ENCODE measurements around the gene BICRA. TPM values are rescaled to one million over a fixed set of nuclear protein-coding genes. Genes with fewer than 3 reads are reported as not detected.
"Not testable (repeated sequence)": the region's sequence is repeated elsewhere in the genome, so short reads cannot be mapped to it uniquely, and the experiment has no call there.

The BICRA gene
- total RNA-seq, 1 experiment from 2014 or later, result 13.1 TPM

DNA sequence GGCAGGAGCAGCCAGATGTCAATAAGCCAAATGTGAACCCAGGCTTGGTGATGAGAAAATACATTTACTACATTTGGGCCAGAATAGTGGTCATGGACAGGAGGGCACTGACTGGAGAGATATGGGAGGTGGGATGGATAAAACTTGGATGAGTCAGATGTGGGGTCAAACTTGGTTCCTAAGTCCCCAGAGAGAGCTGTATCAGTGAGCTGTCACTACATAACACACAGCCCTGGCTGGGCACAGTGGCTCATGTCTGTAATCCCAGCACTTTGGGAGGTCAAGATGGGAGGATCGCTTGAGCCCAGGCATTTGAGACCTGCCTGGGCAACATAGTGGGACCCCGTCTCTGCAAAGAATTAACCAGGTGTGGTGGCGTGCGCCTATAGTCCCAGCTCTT lies 52.7 kb downstream of the BICRA start:
- intact Hi-C loops (cut with micrococcal nuclease), result loop anchor here (10.0 kb wide), 1 partner anchor 147 kb away; the partner anchor contains the start of gene NAPA
- ChIA-PET POLR2A (interaction anchor here (0.6 to 7.3 kb wide), 7 partner anchors 12 to 501 kb away, joined by 3 to 118 read pairs (median 5); no protein-coding TSS in a partner anchor), CTCF (interaction anchor here (1.1 kb wide), 1 partner anchor 146 kb away, joined by 3 read pairs; the partner anchor contains the start of gene NAPA)
- Mint-ChIP-seq H3K4me3 (ENCODE audit: unreplicated experiment) (peak overlapping the region; percentile 52), H3K9me3 (ENCODE audit: unreplicated experiment) (no peaks in the 10 kb centered on the region), H3K27ac (ENCODE audit: low read depth, unreplicated experiment) (peak overlapping the region; percentile 81), H3K36me3 (ENCODE audit: insufficient read depth, unreplicated experiment) (no peaks in the 10 kb centered on the region), H3K27me3 (ENCODE audit: insufficient read depth, unreplicated experiment) (no peaks in the 10 kb centered on the region), H3K4me1 (ENCODE audit: insufficient read depth, unreplicated experiment) (peaks cover 43% of the 10 kb centered on the region)
- TF ChIP-seq, protein P1, sequence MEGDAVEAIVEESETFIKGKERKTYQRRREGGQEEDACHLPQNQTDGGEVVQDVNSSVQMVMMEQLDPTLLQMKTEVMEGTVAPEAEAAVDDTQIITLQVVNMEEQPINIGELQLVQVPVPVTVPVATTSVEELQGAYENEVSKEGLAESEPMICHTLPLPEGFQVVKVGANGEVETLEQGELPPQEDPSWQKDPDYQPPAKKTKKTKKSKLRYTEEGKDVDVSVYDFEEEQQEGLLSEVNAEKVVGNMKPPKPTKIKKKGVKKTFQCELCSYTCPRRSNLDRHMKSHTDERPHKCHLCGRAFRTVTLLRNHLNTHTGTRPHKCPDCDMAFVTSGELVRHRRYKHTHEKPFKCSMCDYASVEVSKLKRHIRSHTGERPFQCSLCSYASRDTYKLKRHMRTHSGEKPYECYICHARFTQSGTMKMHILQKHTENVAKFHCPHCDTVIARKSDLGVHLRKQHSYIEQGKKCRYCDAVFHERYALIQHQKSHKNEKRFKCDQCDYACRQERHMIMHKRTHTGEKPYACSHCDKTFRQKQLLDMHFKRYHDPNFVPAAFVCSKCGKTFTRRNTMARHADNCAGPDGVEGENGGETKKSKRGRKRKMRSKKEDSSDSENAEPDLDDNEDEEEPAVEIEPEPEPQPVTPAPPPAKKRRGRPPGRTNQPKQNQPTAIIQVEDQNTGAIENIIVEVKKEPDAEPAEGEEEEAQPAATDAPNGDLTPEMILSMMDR (IDR thresholded peaks at IDR 0.05; ENCODE audit: unreplicated experiment), result no peak
- BruUV-seq (replicated peaks), result no TSS peak
- DNase-seq (ENCODE audit: unreplicated experiment), result no peak

DNA sequence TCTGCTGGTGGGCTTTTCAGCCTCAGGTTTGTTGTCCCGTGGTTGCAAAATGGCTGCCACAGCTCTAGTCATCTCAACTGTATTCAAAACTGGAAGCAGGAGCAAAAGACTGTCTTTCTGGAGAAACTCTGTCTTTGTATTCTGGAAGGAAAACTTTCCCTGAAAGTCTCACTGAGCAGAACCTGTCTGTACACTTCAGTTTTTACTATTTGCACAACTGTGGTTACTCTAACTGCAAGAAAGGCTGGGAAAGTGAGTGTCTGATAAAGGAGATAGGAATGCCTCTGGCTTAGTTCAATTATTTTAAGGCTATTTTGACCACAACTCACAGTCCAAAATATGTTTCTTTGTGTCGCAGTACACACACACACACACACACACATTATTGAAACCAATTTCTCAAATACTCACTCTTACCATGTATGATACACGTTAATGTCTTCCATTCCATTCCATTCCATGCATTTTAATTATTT lies 54.5 kb downstream of the BICRA start:
- intact Hi-C loops (cut with micrococcal nuclease), result loop anchor here (1.0 to 10.0 kb wide), 2 partner anchors 53 to 149 kb away; partner anchors contain the start of gene NAPA
- TF ChIP-seq, protein P1 (IDR thresholded peaks at IDR 0.05; ENCODE audit: unreplicated experiment), result no peak
- DNase-seq (ENCODE audit: unreplicated experiment), result peak; percentile 81
- H3K27me3 Mint-ChIP-seq (ENCODE audit: insufficient read depth, unreplicated experiment), result no peaks in the 10 kb centered on the region
- H3K4me3 Mint-ChIP-seq (ENCODE audit: unreplicated experiment), result peak overlapping the region; percentile 52
- CTCF ChIA-PET, result interaction anchor here (0.6 to 1.5 kb wide), 4 partner anchors 44 to 53 kb away, joined by 3 to 7 read pairs (median 5); no protein-coding TSS in a partner anchor
- POLR2A ChIA-PET, result interaction anchor here (0.7 to 7.3 kb wide), 23 partner anchors 9 to 180 kb away, joined by 3 to 118 read pairs (median 5); partner anchors contain the start of genes BICRA, KPTN, NAPA and NOP53
- TSS peak; percentile 34 for BruUV-seq (replicated peaks)
- H3K9me3 Mint-ChIP-seq (ENCODE audit: unreplicated experiment), result no peaks in the 10 kb centered on the region
- no peaks in the 10 kb centered on the region for H3K36me3 Mint-ChIP-seq (ENCODE audit: insufficient read depth, unreplicated experiment)
- H3K27ac Mint-ChIP-seq (ENCODE audit: low read depth, unreplicated experiment), result peak overlapping the region; percentile 81
- peaks cover 49% of the 10 kb centered on the region for H3K4me1 Mint-ChIP-seq (ENCODE audit: insufficient read depth, unreplicated experiment)

DNA sequence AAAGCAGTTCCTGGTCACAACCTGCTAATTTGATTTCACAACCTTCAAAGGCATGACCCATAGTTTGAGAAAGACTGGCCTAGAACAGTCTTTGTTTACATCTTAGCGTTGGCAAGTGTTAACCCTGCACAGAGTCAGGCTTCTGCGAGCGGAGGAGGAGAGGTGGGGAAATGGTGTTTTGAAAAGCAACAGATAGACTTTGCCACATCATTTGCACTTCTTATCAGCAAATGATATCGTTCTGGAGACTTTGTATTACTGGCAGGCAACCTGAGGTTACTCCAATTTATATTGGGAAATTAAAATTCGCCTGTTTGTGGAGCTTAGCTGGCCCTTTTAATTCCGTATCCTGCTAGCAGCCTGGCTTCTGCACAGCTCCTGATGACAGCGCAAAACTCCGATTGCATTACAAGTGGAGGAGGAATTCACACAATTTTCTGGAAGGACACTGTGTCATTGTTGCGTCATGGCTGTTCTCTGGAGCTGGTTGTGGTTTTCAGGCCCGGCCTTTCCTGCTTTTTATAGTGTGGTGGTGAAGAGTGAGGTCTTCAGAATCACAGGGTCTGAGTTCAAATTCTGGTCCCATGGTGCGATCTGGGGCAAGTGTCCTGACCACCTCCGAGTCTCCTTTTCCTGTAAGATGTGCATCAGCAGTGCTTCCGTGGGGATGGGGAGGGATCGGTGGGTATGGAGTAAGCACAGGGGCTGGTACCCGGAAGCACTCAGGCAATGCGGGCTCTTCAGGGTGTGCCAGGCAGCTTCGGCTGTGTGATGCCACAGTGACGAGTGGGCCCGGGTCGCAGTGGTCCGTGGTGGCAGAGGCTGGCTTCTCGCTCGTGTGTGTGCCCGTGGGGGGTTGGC lies 55.2 kb downstream of the BICRA start:
- ChIA-PET CTCF (interaction anchor here (0.5 to 1.5 kb wide), 5 partner anchors 34 to 201 kb away, joined by 4 to 6 read pairs (median 4); no protein-coding TSS in a partner anchor), POLR2A (interaction anchor here (0.7 to 7.3 kb wide), 17 partner anchors 10 to 1537 kb away, joined by 3 to 118 read pairs (median 7); partner anchors contain the start of genes BICRA, KPTN, NAPA and NOP53)
- peak overlapping the region; percentile 81 for H3K27ac Mint-ChIP-seq (ENCODE audit: low read depth, unreplicated experiment)
- no peaks in the 10 kb centered on the region for H3K9me3 Mint-ChIP-seq (ENCODE audit: unreplicated experiment)
- BruUV-seq (replicated peaks), result no TSS peak
- no peaks in the 10 kb centered on the region for H3K36me3 Mint-ChIP-seq (ENCODE audit: insufficient read depth, unreplicated experiment)
- H3K4me1 Mint-ChIP-seq (ENCODE audit: insufficient read depth, unreplicated experiment), result peaks cover 49% of the 10 kb centered on the region
- peak overlapping the region; percentile 52 for H3K4me3 Mint-ChIP-seq (ENCODE audit: unreplicated experiment)
- H3K27me3 Mint-ChIP-seq (ENCODE audit: insufficient read depth, unreplicated experiment), result no peaks in the 10 kb centered on the region
- intact Hi-C loops (cut with micrococcal nuclease), result loop anchor here (1.0 to 10.0 kb wide), 3 partner anchors 54 to 149 kb away; partner anchors contain the start of gene NAPA
- DNase-seq (ENCODE audit: unreplicated experiment), result peak; percentile 99
- TF ChIP-seq, protein P1 (IDR thresholded peaks at IDR 0.05; ENCODE audit: unreplicated experiment), result no peak

DNA sequence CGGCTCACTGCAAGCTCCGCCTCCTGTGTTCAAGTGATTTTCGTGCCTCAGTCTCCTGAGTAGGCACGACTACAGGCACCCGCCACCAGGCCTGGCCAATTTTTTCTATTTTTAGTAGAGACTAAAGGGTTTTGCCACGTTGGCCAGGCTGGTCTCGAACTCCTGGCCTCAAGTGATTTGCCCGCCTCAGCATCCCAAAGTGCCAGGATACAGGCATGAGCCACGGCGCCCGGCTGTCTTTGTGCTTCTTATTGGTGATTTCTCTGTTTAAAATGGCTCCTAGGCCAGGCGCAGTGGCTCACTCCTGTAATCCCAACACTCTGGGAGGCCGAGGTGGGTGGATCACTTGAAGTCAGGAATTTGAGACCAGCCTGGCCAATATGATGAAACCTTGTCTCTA lies 59.6 kb downstream of the BICRA start:
- not testable (repeated sequence) for H3K27me3 Mint-ChIP-seq (ENCODE audit: insufficient read depth, unreplicated experiment); DNase-seq (ENCODE audit: unreplicated experiment); H3K9me3 Mint-ChIP-seq (ENCODE audit: unreplicated experiment); H3K27ac Mint-ChIP-seq (ENCODE audit: low read depth, unreplicated experiment); H3K4me3 Mint-ChIP-seq (ENCODE audit: unreplicated experiment); BruUV-seq (replicated peaks)
- CTCF ChIA-PET, result interaction anchor here (0.5 to 2.9 kb wide), 11 partner anchors 9 to 232 kb away, joined by 3 to 18 read pairs (median 4); partner anchors contain the start of genes KPTN and NAPA
- H3K36me3 Mint-ChIP-seq (ENCODE audit: insufficient read depth, unreplicated experiment), result peaks cover 22% of the 10 kb centered on the region
- POLR2A ChIA-PET, result interaction anchor here (0.6 to 7.3 kb wide), 10 partner anchors 14 to 232 kb away, joined by 3 to 118 read pairs (median 10); partner anchors contain the start of genes BICRA and NAPA
- peaks cover 32% of the 10 kb centered on the region for H3K4me1 Mint-ChIP-seq (ENCODE audit: insufficient read depth, unreplicated experiment)
- intact Hi-C loops (cut with micrococcal nuclease), result loop anchor here (10.0 kb wide), 1 partner anchor 154 kb away; the partner anchor contains the start of gene NAPA

All from MCF 10A (cell line).